WTC11 (cell line): Measurements from ENCODE around the gene MGAT5B. TPM values are rescaled to one million over a fixed set of nuclear protein-coding genes. Genes with fewer than 3 reads are reported as not detected.

Experiments
- ATAC-seq: fragments of 200-7000 bp; cut with Tn5 transposase; 2 replicates; pipeline ENCODE4 v1.10.0; 2021; ENCODE audit warnings: mild to moderate bottlenecking, moderate library complexity
- CTCF ChIA-PET: fragments of 300-600 bp; sonication (Branson Sonifier 250); formaldehyde crosslinking; loops from one replicate; lab custom pipeline; 2021; ENCODE audit warnings: antibody characterized with exemption; lab: Charles Lee
- POLR2A ChIA-PET: fragments of 350-600 bp; sonication (Branson Sonifier 250); formaldehyde crosslinking; loops from one replicate; lab custom pipeline; 2021; ENCODE audit warnings: antibody characterized with exemption; lab: Charles Lee
- DNase-seq: peaks from one replicate; pipeline ENCODE4 v3.0.0; 2021; ENCODE audit warnings: low spot score
- H3K27ac Mint-ChIP-seq: 2 replicates; pipeline ENCODE4 v1.8.0; 2021; ENCODE audit warnings: mixed read lengths
- H3K27me3 Mint-ChIP-seq: 2 replicates; pipeline ENCODE4 v1.8.0; 2021; ENCODE audit warnings: low read depth, mild to moderate bottlenecking, moderate library complexity, mixed read lengths
- H3K36me3 Mint-ChIP-seq: 2 replicates; pipeline ENCODE4 v1.8.0; 2021; ENCODE audit warnings: mixed read lengths
- H3K4me1 Mint-ChIP-seq: 2 replicates; pipeline ENCODE4 v1.8.0; 2022; ENCODE audit warnings: mixed read lengths
- H3K4me3 Mint-ChIP-seq: 2 replicates; pipeline ENCODE4 v1.8.0; 2021; ENCODE audit warnings: mild to moderate bottlenecking, moderate library complexity, mixed read lengths
- H3K9me3 Mint-ChIP-seq: 2 replicates; pipeline ENCODE4 v1.8.0; 2021; ENCODE audit warnings: mixed read lengths
- ARID4B ChIP-seq: sonication (generic); formaldehyde crosslinking; IDR thresholded peaks from 2 replicates; pipeline ENCODE4 v1.8.0; 2023; ENCODE audit warnings: missing genetic modification reagents, mild to moderate bottlenecking, borderline replicate concordance
- CDX4 ChIP-seq: fragments of 250-450 bp; sonication (Bioruptor Pico); IDR thresholded peaks from 2 replicates; pipeline ENCODE4 v1.9.0; 2021; ENCODE audit warnings: moderate library complexity, mild to moderate bottlenecking, inconsistent platforms, borderline replicate concordance
- CREB1 ChIP-seq: sonication (generic); formaldehyde crosslinking; IDR thresholded peaks from 2 replicates; pipeline ENCODE4 v1.8.0; 2023; ENCODE audit warnings: mild to moderate bottlenecking, missing genetic modification reagents
- CREM ChIP-seq: sonication (generic); formaldehyde crosslinking; IDR thresholded peaks from 2 replicates; pipeline ENCODE4 v1.8.1; 2022; ENCODE audit warnings: mild to moderate bottlenecking, missing genetic modification reagents, moderate library complexity
- ERG ChIP-seq: fragments of 250-450 bp; sonication (Bioruptor Pico); IDR thresholded peaks from 2 replicates; pipeline ENCODE4 v1.8.0; 2021; ENCODE audit warnings: mild to moderate bottlenecking
- FOXP4 ChIP-seq: sonication (generic); formaldehyde crosslinking; IDR thresholded peaks from 2 replicates; pipeline ENCODE4 v1.8.0; 2022; ENCODE audit warnings: mild to moderate bottlenecking, missing genetic modification reagents
- MYBL2 ChIP-seq: sonication (generic); formaldehyde crosslinking; IDR thresholded peaks from 2 replicates; pipeline ENCODE4 v1.8.1; 2023; ENCODE audit warnings: mild to moderate bottlenecking, moderate library complexity, missing genetic modification reagents
- NFATC4 ChIP-seq: fragments of 250-450 bp; sonication (Bioruptor Pico); IDR thresholded peaks from 2 replicates; pipeline ENCODE4 v1.9.0; 2021; ENCODE audit warnings: mild to moderate bottlenecking
- NFE2L1 ChIP-seq: sonication (generic); formaldehyde crosslinking; IDR thresholded peaks from 2 replicates; pipeline ENCODE4 v1.8.1; 2023; ENCODE audit warnings: missing genetic modification reagents
- NR2C2 ChIP-seq: sonication (generic); formaldehyde crosslinking; IDR thresholded peaks from 2 replicates; pipeline ENCODE4 v1.8.0; 2022; ENCODE audit warnings: mild to moderate bottlenecking, missing genetic modification reagents
- PRRX2 ChIP-seq: fragments of 250-450 bp; sonication (Bioruptor Pico); IDR thresholded peaks from 2 replicates; pipeline ENCODE4 v1.8.0; 2021; ENCODE audit warnings: mild to moderate bottlenecking
- USF1 ChIP-seq: sonication (generic); formaldehyde crosslinking; IDR thresholded peaks from 2 replicates; pipeline ENCODE4 v1.8.0; 2022; ENCODE audit warnings: mild to moderate bottlenecking, missing genetic modification reagents
- USF2 ChIP-seq: sonication (generic); formaldehyde crosslinking; IDR thresholded peaks from 2 replicates; pipeline ENCODE4 v1.8.1; 2023; ENCODE audit warnings: mild to moderate bottlenecking, missing genetic modification reagents, moderate library complexity
- ZBTB43 ChIP-seq: sonication (generic); formaldehyde crosslinking; IDR thresholded peaks from 2 replicates; pipeline ENCODE4 v1.8.1; 2023; ENCODE audit warnings: mild to moderate bottlenecking, missing genetic modification reagents
- ZNF138 ChIP-seq: sonication (generic); formaldehyde crosslinking; conservative IDR thresholded peaks from 2 replicates; pipeline ENCODE4 v1.8.1; 2022; ENCODE audit warnings: mild to moderate bottlenecking, moderate library complexity, missing genetic modification reagents
- ZNF263 ChIP-seq: sonication (generic); formaldehyde crosslinking; IDR thresholded peaks from 2 replicates; pipeline ENCODE4 v1.8.1; 2022; ENCODE audit warnings: low read depth, mild to moderate bottlenecking, moderate library complexity, missing genetic modification reagents
- ZNF416 ChIP-seq: fragments of 250-450 bp; sonication (Bioruptor Pico); IDR thresholded peaks from 2 replicates; pipeline ENCODE4 v1.9.0; 2021; ENCODE audit warnings: mild to moderate bottlenecking, inconsistent platforms
- total RNA-seq: library from RNA; stranded (reverse); gene quantifications from 3 replicates; pipeline ENCODE4 v1.2.3, GENCODE V29; 2021
- TF ChIP-seq, protein P1 (sequence below): sonication (generic); formaldehyde crosslinking; IDR thresholded peaks from 2 replicates; pipeline ENCODE4 v1.8.1; 2023; ENCODE audit warnings: mild to moderate bottlenecking, moderate library complexity, missing genetic modification reagents

MGAT5B gene
- total RNA-seq, 1 experiment from 2014 or later, result 11.6 TPM

- TF ChIP-seq ARID4B (no peak), ZNF416 (CRISPR knock-in tag) (no peak), USF2 (no peak), ERG (no peak), CDX4 (no peak), CREM (CRISPR knock-in tag) (no peak), CREB1 (CRISPR knock-in tag) (no peak), PRRX2 (CRISPR knock-in tag) (no peak), FOXP4 (no peak), NR2C2 (CRISPR knock-in tag) (no peak), ZNF138 (CRISPR knock-in tag) (no peak)
- TF ChIP-seq, all 79 proteins: peak for 0
These were observed 76.3 kb downstream of the MGAT5B start (continued) for GRCh38 chr17:76944477-76944876.

DNA sequence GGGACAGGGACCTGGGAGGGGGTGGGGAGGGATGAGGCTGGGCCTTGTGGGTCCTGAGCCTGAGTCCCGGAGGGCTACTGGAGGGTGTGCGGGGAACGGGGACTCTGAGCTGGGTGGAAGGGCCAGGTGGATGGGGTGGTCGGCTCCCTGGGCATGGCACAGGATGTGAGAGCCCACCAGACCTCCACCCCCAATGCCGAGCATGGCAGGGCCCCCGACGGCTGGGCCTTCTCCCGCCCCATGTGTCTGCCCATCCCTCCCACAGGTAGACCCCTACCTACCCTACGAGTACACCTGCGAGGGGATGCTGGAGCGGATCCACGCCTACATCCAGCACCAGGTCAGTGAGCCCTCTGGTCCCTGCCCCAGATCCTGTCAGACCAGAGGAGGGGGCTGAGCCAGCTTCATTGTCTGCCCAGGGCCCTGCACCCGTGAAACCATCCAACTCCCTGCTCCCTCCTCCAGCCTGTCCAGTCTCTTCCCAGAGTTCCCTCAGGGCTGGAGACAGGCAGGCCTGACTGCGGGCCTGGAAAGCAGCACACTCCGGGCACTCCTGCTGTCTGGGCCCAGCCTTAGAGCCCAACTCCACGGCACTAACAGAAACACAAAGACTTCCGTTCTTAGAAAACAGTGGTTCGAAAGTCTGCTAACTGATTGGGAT lies 78.0 kb downstream of the MGAT5B start:
- ChIA-PET POLR2A (interaction anchor here (1.3 kb wide), 1 partner anchor 23 kb away, joined by 4 read pairs; no protein-coding TSS in a partner anchor), CTCF (no interaction called here)
- Mint-ChIP-seq H3K4me1 (peaks cover 17% of the 10 kb centered on the region), H3K9me3 (no peaks in the 10 kb centered on the region), H3K4me3 (no peak overlapping the region), H3K27me3 (no peaks in the 10 kb centered on the region), H3K27ac (0 out of 2 replicates have a peak overlapping the region, but pooled peaks have one; percentile 33), H3K36me3 (no peaks in the 10 kb centered on the region)
- ATAC-seq, result no peak
- DNase-seq, result no peak
- no peak for TF ChIP-seq MYBL2 (CRISPR knock-in tag)
- no peak for TF ChIP-seq ARID4B
- TF ChIP-seq, protein P1, sequence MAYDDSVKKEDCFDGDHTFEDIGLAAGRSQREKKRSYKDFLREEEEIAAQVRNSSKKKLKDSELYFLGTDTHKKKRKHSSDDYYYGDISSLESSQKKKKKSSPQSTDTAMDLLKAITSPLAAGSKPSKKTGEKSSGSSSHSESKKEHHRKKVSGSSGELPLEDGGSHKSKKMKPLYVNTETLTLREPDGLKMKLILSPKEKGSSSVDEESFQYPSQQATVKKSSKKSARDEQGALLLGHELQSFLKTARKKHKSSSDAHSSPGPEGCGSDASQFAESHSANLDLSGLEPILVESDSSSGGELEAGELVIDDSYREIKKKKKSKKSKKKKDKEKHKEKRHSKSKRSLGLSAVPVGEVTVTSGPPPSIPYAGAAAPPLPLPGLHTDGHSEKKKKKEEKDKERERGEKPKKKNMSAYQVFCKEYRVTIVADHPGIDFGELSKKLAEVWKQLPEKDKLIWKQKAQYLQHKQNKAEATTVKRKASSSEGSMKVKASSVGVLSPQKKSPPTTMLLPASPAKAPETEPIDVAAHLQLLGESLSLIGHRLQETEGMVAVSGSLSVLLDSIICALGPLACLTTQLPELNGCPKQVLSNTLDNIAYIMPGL, result no peak
- TF ChIP-seq NFE2L1 (CRISPR knock-in tag), result no peak
- no peak for TF ChIP-seq NFATC4 (CRISPR knock-in tag)
- no peak for TF ChIP-seq USF1
- no peak for TF ChIP-seq ZBTB43 (CRISPR knock-in tag)
- TF ChIP-seq ZNF263 (CRISPR knock-in tag), result no peak
